Amniotic epithelial cell (primary cell): ENCODE data around the gene SLC45A1.

Source experiments
- DNase-seq: peaks from one replicate; pipeline ENCODE4 v3.0.0-alpha.2; 2010; ENCODE audit warnings: low read depth

Gene SLC45A1

DNA sequence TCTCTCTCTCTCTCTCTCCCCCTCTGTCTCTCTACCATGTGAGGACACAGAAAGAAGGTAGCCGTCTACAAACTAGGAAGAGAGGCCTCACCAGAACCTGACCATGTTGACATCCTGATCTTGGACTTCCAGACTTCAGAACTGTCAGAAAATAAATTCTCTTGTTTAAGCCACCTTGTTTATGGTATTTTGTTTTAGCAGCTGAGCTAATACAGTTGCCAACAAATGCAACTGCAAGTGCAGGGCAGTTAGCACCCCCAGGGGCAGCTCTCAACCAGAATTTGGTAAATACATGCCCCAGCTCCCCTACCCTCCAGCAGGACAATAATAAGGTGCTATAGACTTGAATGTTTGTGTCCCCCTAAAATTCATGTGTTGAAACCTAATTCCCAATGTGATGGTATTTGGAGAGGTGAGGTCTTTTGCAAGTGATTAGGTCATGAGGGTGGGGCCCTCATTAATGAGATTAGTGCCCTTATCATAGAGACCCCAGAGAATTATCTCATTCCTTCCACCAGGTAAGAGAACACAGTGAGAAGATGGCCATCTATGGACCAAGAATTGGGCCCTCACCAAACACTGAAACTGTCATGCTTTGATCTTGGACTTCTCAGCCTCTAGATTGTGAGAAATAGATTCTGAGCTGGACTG is 6.7 kb upstream of the SLC45A1 start:
- DNase-seq, result no peak

GRCh38 chr1:8312235-8313218 is 5.4 kb upstream of the SLC45A1 start:
- DNase-seq, result no peak

DNA sequence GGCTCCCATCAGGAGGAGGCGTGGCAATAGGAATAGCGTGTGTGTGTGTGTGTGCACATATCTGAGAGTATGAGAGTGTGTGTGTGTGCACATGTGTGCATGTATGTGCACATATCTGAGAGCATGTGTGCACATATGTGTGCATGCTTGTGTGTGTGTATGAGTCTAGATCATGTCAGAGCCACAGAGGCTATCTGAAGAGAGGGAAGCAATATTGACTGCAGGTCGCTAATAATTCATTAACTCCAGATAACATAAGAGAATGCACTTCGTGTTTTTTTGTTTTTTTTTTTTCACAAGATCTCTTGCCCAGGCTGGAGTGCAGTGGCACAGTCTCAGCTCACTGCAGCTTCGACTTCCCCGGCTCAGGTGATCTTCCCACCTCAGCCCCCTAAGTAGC is 4.7 kb upstream of the SLC45A1 start:
- DNase-seq, result no peak

GRCh38 chr1:8314346-8315280 is 3.3 kb upstream of the SLC45A1 start:
- DNase-seq, result peak; percentile 78

DNA sequence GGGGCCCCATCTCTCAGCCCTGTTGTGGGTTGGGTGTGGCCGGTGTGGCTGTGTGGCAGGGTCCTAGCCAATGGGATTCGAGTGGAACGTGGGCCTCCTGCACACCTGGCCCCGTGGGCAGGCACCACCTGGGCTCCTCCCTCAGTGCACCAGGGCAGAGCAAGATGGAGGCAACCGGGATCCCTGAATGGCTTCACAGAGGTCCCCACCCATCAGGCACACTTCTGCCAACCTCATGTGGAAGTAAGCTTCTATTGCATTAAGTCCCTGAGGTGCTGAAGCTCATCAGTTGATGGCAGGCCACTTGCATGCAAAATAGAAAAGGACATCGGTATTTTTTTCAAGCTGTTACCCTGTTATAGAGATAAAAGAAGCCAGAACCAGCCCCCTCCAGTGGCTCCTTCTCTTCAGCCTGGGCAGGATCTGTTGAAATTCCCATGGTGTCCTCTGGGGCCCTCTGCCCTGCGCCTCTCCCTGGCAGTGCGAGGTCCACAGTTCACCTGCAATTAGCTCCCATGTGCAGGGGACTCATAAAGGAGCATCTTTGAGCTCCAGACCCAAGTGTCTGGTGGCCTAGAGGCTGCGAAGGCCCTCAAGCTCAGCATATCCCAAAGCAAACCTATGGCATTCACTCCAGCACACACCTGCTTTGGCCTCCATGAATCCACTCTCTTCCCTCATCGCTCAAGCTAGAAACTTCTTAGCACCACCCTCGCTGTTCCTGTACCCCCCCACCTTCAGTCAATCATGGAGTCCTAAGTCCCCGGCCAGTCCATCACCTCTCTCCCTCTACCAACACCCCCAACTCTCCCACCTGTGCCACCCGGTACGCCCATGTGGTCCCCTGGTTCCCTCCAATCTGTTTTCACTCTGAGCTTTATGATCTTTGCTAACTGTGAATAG is 2.1 kb upstream of the SLC45A1 start:
- no peak for DNase-seq

DNA sequence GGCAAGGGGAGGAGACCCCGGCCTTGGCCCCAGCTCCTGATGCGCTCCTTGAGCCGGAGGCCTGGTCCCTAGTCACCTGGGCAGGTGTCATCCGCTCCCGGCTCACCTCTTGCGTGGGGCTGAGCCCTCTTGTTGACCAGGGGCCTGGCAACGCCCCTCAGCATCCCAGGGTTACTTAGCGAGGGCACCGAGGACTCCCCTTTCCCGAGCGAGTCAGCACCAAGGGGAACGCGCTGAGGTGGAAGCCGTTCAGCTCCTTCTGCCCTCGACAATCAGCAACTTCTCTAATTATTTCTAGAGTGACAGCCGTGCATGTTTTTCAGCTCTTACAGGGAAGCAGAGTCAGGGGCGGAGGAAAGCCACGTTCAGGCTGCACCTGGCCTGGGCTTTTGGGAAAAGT is 522 bp downstream of the SLC45A1 start:
- no peak for DNase-seq

DNA sequence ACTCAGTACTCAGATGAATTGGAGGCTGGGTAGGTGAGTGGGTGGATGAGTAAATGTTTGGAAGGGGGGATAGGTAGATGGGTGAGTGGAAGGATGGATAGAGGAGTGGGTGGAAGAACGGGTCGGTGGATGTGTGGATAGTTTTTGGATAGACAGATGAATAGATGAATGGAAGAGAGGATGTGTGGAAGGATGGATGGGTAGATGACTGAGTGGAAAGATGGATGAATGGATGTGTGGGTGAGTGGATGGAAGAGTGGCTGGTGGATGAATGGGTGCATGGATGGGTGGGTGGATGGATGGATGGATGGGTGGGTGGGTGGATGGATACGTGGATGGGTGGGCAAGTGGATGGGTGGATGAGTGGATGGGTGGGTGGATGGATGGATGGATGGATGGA is 3.7 kb downstream of the SLC45A1 start:
- no peak for DNase-seq

DNA sequence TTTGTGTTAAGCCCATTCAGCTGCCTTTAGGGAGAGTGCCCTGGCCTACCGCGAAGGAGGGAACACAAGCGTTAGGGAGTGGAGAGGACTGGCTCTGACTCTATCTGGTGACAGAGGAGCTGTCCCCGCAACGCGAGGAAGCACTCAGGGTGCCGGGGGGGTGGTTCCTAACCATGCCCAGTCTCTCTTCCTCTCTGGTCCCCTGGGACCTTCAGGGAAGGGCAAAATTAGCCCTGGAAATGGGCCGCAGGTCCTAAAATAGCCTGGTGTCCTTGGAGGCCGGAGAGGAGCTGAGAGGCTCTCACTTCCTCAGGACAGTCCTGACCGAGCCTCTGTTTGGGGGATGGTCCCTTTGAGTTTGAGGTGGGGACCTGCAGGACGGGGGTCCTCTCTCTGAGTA is 5.8 kb downstream of the SLC45A1 start:
- no peak for DNase-seq

GRCh38 chr1:8324176-8324810 is 6.4 kb downstream of the SLC45A1 start:
- DNase-seq, result no peak

GRCh38 chr1:8325771-8326170 is 7.9 kb downstream of the SLC45A1 start:
- no peak for DNase-seq

DNA sequence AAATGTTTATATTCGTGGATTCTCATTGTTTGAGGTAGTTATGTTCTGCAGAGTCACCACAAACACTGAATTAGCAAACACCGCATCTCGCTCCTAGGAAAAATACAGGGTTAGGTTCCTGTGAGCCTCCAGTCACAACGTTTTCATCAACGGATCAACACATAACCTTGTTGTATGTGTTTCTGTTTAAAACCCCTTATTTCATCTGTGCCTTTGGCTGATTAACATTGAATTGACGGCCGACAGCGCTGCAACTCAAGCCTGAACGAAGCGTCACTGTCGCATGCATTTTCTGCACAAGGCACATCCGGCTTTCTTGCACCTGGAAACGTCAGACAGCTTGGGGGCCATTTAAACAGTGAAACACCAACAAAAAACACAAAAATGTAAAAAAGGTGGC is 8.4 kb downstream of the SLC45A1 start:
- no peak for DNase-seq

GRCh38 chr1:8328271-8328670 is 10.4 kb downstream of the SLC45A1 start:
- no peak for DNase-seq

DNA sequence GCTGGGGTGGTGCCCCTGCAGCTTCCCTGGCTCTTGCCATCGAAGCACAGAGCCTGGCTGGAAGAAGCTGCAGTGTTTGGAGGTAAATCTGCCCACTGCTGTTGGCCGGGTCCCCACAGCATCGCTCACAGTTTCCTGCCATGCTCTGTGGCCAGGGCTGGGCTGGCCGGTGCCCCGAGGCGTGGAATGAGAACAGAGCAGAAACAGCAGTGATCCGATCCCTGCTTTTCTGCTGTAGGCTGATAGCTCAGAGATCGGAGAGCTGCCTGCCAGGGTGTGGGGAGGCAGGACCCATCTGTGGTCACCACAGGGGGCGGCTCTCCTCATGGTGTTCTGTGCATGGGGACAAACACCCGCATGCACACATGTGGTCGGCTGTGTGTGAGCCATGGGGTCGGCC is 11.5 kb downstream of the SLC45A1 start:
- DNase-seq, result no peak

- no peak for DNase-seq
Observed at GRCh38 chr1:8329858-8330257, 11.9 kb downstream of the SLC45A1 start.

DNA sequence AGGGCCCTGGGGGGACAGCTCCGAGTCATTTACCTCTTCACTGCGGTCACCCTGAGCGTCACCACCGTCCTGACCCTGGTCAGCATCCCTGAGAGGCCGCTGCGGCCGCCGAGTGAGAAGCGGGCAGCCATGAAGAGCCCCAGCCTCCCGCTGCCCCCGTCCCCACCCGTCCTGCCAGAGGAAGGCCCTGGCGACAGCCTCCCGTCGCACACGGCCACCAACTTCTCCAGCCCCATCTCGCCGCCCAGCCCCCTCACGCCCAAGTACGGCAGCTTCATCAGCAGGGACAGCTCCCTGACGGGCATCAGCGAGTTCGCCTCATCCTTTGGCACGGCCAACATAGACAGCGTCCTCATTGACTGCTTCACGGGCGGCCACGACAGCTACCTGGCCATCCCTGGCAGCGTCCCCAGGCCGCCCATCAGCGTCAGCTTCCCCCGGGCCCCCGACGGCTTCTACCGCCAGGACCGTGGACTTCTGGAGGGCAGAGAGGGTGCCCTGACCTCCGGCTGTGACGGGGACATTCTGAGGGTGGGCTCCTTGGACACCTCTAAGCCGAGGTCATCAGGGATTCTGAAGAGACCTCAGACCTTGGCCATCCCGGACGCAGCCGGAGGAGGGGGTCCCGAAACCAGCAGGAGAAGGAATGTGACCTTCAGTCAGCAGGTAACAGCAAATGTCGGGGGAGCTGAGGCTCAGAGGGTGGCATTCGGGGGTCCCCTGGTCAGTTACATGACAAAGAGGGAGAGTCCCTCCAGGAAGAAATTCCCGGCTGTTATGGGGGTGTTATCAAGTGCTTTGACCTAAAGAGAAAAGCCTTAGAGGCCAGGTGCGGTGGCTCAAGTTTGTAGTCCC is 12.6 kb downstream of the SLC45A1 start:
- DNase-seq, result no peak

DNA sequence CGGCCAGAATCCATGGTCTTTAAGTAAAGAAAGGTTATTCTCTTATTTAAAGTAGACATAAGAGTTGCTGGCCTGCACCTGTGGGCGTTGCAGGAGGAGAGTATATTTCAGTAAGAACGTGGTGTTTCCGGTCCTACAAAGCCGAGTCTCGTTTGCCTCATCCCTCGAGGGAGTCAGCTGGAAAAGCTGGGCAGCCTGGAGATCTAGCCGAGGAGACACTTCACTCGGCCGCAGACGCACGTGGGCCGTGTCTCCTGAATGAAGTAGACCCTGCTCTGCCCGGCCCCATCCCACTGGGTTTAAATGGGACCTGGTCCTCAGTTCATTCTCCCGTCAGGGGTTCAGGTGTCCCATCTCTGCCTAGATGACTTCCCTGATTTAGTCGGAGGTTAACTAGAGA is 14.9 kb downstream of the SLC45A1 start:
- no peak for DNase-seq

GRCh38 chr1:8333246-8333987 is 15.5 kb downstream of the SLC45A1 start:
- no peak for DNase-seq

DNA sequence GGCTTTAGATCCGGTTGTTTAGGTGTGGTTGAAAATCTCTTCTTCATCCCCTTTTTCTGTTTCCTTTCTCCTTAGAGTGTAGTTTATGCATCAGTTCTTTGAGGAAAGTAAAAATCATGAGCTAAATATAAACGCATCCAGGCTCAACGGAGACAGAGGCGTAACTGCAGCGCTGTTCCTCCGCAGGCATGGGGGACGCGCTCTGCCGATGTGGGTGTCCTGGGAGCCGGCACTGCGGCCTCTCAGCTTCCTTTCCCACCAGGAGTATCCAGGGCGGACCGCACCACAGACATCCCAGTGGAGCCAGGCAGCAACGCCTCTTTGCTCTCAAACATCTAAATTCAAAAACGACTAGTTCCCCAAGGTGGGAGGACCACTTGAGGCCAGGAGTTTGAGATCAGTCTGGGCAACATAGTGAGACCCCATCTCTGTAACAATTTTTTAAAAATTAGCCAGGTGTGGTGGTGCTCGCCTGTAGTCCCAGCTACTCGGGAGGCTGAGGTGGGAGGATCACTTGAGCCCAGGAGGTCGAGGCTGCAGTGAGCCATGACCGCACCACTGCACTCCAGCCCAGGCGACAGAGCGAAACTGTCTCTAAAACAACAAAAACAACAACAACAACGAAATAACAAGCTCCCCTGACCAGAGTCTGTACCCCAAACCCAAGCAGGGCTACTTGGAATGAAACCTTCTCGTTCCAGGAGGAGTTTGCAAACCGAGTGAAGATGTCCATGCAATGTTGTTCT is 16.4 kb downstream of the SLC45A1 start:
- DNase-seq, result no peak
